NCI-H1105 treated with DMSO at 0.1 percent for 48 hours (cell line): Measurements from ENCODE around the gene LAMA5.
"Not testable (repeated sequence)": the region's sequence is repeated elsewhere in the genome, so short reads cannot be mapped to it uniquely, and the experiment has no call there.

ENCODE experiments used
- DNase-seq: peaks from one replicate; lab custom pipeline; 2025; lab: John Stamatoyannopoulos, UW

LAMA5 gene

GRCh38 chr20:62390317-62391164 is 23.4 kb upstream of the LAMA5 start:
- DNase-seq: no peak

- DNase-seq: no peak
Observed at GRCh38 chr20:62389601-62390087, 22.5 kb upstream of the LAMA5 start.

- DNase-seq: no peak
Observed at GRCh38 chr20:62388839-62389600, 21.9 kb upstream of the LAMA5 start.

- DNase-seq: no peak
Observed at GRCh38 chr20:62387933-62388635, 21.0 kb upstream of the LAMA5 start.

GRCh38 chr20:62387219-62387913 is 20.3 kb upstream of the LAMA5 start:
- no peak for DNase-seq

GRCh38 chr20:62386383-62387218 is 19.5 kb upstream of the LAMA5 start, which contains the start of gene RPS21:
RPS21 (plus strand) TSS chr20:62387103; CDS start chr20:62387339, 236 bp downstream.
- DNase-seq: peak; percentile 89

- DNase-seq: peak; percentile 81
Observed at GRCh38 chr20:62382306-62383198, 15.4 kb upstream of the LAMA5 start.

GRCh38 chr20:62381842-62382241 is 14.7 kb upstream of the LAMA5 start:
- DNase-seq: no peak

GRCh38 chr20:62381202-62381797 is 14.2 kb upstream of the LAMA5 start:
- no peak for DNase-seq

GRCh38 chr20:62378215-62378614 is 11.1 kb upstream of the LAMA5 start:
- DNase-seq: no peak

- no peak for DNase-seq
Observed at GRCh38 chr20:62377615-62378178, 10.6 kb upstream of the LAMA5 start.

GRCh38 chr20:62377064-62377461 is 10.0 kb upstream of the LAMA5 start:
- DNase-seq: no peak

- no peak for DNase-seq
Observed at GRCh38 chr20:62376112-62377063, 9.3 kb upstream of the LAMA5 start.

- DNase-seq: no peak
Observed at GRCh38 chr20:62374331-62375152, 7.4 kb upstream of the LAMA5 start.

GRCh38 chr20:62373631-62374179 is 6.6 kb upstream of the LAMA5 start:
- DNase-seq: not testable (repeated sequence)
